PC-3 (cell line): ENCODE results near the gene TARS3. TPM values are rescaled to one million over a fixed set of nuclear protein-coding genes. Genes with fewer than 3 reads are reported as not detected.
A peak's percentile ranks its signal among the peaks of the same experiment; 100 is the strongest.

ENCODE experiments used
- ATAC-seq: fragments of 200-7000 bp; cut with Tn5 transposase; 2 replicates; pipeline ENCODE4 v1.9.1; 2020; ENCODE audit warnings: mild to moderate bottlenecking, moderate library complexity
- BruUV-seq: library from RNA; stranded (reverse); fragments of 400-500 nt; replicated peaks from 2 replicates; lab custom pipeline; 2021; lab: Mats Ljungman, UMichigan
- CTCF ChIA-PET: fragments of 300-600 bp; sonication (Branson Sonifier 250); formaldehyde crosslinking; loops from one replicate; lab custom pipeline; 2022; ENCODE audit warnings: antibody characterized with exemption; lab: Charles Lee
- POLR2A ChIA-PET: fragments of 300-600 bp; sonication (Branson Sonifier 250); formaldehyde crosslinking; loops from one replicate; lab custom pipeline; 2022; ENCODE audit warnings: antibody characterized with exemption; ENCODE audit not compliant: unreplicated experiment; lab: Charles Lee
- DNase-seq: peaks from one replicate; pipeline ENCODE4 v3.0.0-alpha.2; 2015
- H2AFZ ChIP-seq: fragments of 300-600 bp; sonication (generic); 2 replicates; pipeline ENCODE4 v1.6.0; 2016; ENCODE audit warnings: antibody characterized with exemption, low read length
- H3F3A ChIP-seq: fragments of 300-600 bp; sonication (generic); one replicate; pipeline ENCODE4 v1.6.0; 2017; ENCODE audit warnings: antibody characterized with exemption, low read length, control low read depth, mild to moderate bottlenecking; ENCODE audit not compliant: unreplicated experiment
- H3K27ac ChIP-seq: fragments of 300-600 bp; sonication (generic); 2 replicates; pipeline ENCODE4 v1.5.1; 2016; ENCODE audit warnings: mild to moderate bottlenecking, low read length
- H3K27me3 ChIP-seq: fragments of 300-600 bp; sonication (generic); 2 replicates; pipeline ENCODE4 v1.6.1; 2016; ENCODE audit warnings: low read length, mixed read lengths
- H3K36me3 ChIP-seq: fragments of 300-600 bp; sonication (generic); 2 replicates; pipeline ENCODE4 v1.6.1; 2016; ENCODE audit warnings: low read depth, mixed run types, low read length, mixed read lengths
- H3K4me1 ChIP-seq: fragments of 300-600 bp; sonication (generic); 2 replicates; pipeline ENCODE4 v1.5.1; 2016; ENCODE audit warnings: low read length; ENCODE audit not compliant: insufficient read depth
- H3K4me2 ChIP-seq: fragments of 300-600 bp; sonication (generic); 2 replicates; pipeline ENCODE4 v1.6.0; 2016; ENCODE audit warnings: low read length
- H3K4me3 ChIP-seq: fragments of 300-600 bp; sonication (generic); 2 replicates; pipeline ENCODE4 v1.5.1; 2016; ENCODE audit warnings: mild to moderate bottlenecking, low read length, mixed read lengths
- H3K79me2 ChIP-seq: fragments of 300-600 bp; sonication (generic); 2 replicates; pipeline ENCODE4 v1.6.1; 2017; ENCODE audit warnings: low read length, mixed read lengths
- H3K9ac ChIP-seq: fragments of 300-600 bp; sonication (generic); 2 replicates; pipeline ENCODE4 v1.6.0; 2016; ENCODE audit warnings: mild to moderate bottlenecking, low read length
- H3K9me2 ChIP-seq: fragments of 300-600 bp; sonication (generic); replicated peaks from 2 replicates; pipeline ENCODE4 v1.6.1; 2016; ENCODE audit warnings: mixed run types, low read length, mixed read lengths
- H3K9me3 ChIP-seq: fragments of 300-600 bp; sonication (generic); 2 replicates; pipeline ENCODE4 v1.6.1; 2016; ENCODE audit warnings: low read length, mixed read lengths
- H4K20me1 ChIP-seq: fragments of 300-600 bp; sonication (generic); 2 replicates; pipeline ENCODE4 v1.6.1; 2016; ENCODE audit warnings: low read length, mixed read lengths
- CTCF ChIP-seq: fragments of 300-600 bp; sonication (generic); conservative IDR thresholded peaks from 2 replicates; pipeline ENCODE4 v1.5.1; 2017; ENCODE audit warnings: antibody characterized with exemption, low read depth, mild to moderate bottlenecking, low read length
- EZH2 ChIP-seq: fragments of 300-600 bp; sonication (generic); IDR thresholded peaks from one replicate; pipeline ENCODE4 v1.6.1; 2017; ENCODE audit warnings: antibody characterized with exemption, mild to moderate bottlenecking, low read length; ENCODE audit not compliant: unreplicated experiment
- EZH2phosphoT487 ChIP-seq: fragments of 300-600 bp; sonication (generic); IDR thresholded peaks from 2 replicates; pipeline ENCODE4 v1.6.1; 2018; ENCODE audit warnings: mild to moderate bottlenecking, antibody characterized with exemption, low read length, borderline replicate concordance
- intact Hi-C: fragments of 100-400 bp; cut with micrococcal nuclease; formaldehyde crosslinking; loops from 2 replicates; pipeline ENCODE4 v1.9.0; 2023
- total RNA-seq: library from RNA; depleted of rRNA; stranded (reverse); fragments of >200 nt; gene quantifications from 2 replicates; pipeline ENCODE4 v1.2.3, GENCODE V29; 2014

TARS3 gene
- total RNA-seq, 1 experiment from 2014 or later = 5.4 TPM

GRCh38 chr15:101676921-101677329 lies 47.3 kb downstream of the TARS3 start:
- intact Hi-C loops = no loop called here
- POLR2A ChIA-PET = no interaction called here
- H3K4me1 ChIP-seq = peaks cover 15% of the 10 kb centered on the region
- H4K20me1 ChIP-seq = no peaks in the 10 kb centered on the region
- H3F3A ChIP-seq = no peaks in the 10 kb centered on the region
- no peaks in the 10 kb centered on the region for H3K27me3 ChIP-seq
- H3K79me2 ChIP-seq = no peaks in the 10 kb centered on the region
- TF ChIP-seq EZH2phosphoT487 = no peak
- no peak for TF ChIP-seq EZH2
- no peak for TF ChIP-seq CTCF
- H3K9me3 ChIP-seq = no peaks in the 10 kb centered on the region
- H3K36me3 ChIP-seq = no peaks in the 10 kb centered on the region
- BruUV-seq = no TSS peak
- H3K4me3 ChIP-seq = no peak overlapping the region
- H3K9me2 ChIP-seq = no peaks in the 10 kb centered on the region
- H3K9ac ChIP-seq = no peak overlapping the region
- ATAC-seq (no peak), DNase-seq (no peak)
- no peak overlapping the region for H2AFZ ChIP-seq
- no peak overlapping the region for H3K4me2 ChIP-seq
- CTCF ChIA-PET = no interaction called here
- H3K27ac ChIP-seq = no peak overlapping the region

- Histone ChIP-seq H3K4me2 (peak overlapping the region; percentile 27; the same call in 1 of the 2 replicates), H3K4me1 (peaks cover 15% of the 10 kb centered on the region), H3K9me2 (no peaks in the 10 kb centered on the region), H3K9me3 (no peaks in the 10 kb centered on the region), H3F3A (no peaks in the 10 kb centered on the region), H3K4me3 (no peak overlapping the region), H3K79me2 (no peaks in the 10 kb centered on the region), H2AFZ (no peak overlapping the region), H3K9ac (no peak overlapping the region), H3K27me3 (no peaks in the 10 kb centered on the region), H3K36me3 (no peaks in the 10 kb centered on the region), H4K20me1 (no peaks in the 10 kb centered on the region), H3K27ac (no peak overlapping the region)
- DNase-seq (peak; percentile 72), ATAC-seq (peak; percentile 86)
- intact Hi-C loops = no loop called here
- ChIA-PET POLR2A (no interaction called here), CTCF (interaction anchor here (0.6 kb wide), 1 partner anchor 18 kb away, joined by 3 read pairs; no protein-coding TSS in a partner anchor)
- TF ChIP-seq EZH2phosphoT487 (no peak), CTCF (no peak), EZH2 (no peak)
- no TSS peak for BruUV-seq
Measured at GRCh38 chr15:101675796-101676582, 48.3 kb downstream of the TARS3 start.

DNA sequence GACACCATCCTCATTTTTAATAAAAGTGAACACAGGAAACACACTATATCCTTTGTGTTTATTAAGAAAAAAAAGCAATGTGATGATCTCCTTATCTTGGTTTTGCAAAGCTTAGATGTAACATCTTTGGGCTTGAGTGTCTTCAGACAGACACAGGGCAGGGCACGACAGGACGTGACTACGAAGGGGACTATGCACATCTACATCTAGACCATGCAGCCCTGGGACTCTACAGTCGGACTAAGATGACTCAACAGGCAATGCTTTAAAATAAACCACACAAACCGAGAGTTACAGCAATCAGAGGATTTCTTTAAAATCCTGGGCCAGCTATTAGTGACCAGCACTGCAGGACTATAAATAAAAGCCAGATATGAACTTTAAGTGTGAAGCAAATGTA lies 49.3 kb downstream of the TARS3 start:
- peak overlapping the region; percentile 31 for H3K4me2 ChIP-seq
- no peak for TF ChIP-seq EZH2phosphoT487
- no peak for TF ChIP-seq CTCF
- no peak for TF ChIP-seq EZH2
- peaks cover 15% of the 10 kb centered on the region for H3K4me1 ChIP-seq
- H3K9me3 ChIP-seq = no peaks in the 10 kb centered on the region
- peak; percentile 81 for ATAC-seq
- H3K79me2 ChIP-seq = no peaks in the 10 kb centered on the region
- no TSS peak for BruUV-seq
- no peaks in the 10 kb centered on the region for H3K27me3 ChIP-seq
- H2AFZ ChIP-seq = no peak overlapping the region
- H3K27ac ChIP-seq = peak overlapping the region; percentile 32; the same call in 1 of the 2 replicates
- CTCF ChIA-PET = interaction anchor here (0.6 kb wide), 1 partner anchor 407 kb away, joined by 3 read pairs; no protein-coding TSS in a partner anchor
- H3K4me3 ChIP-seq = no peak overlapping the region
- DNase-seq = peak; percentile 64
- POLR2A ChIA-PET = no interaction called here
- no peaks in the 10 kb centered on the region for H4K20me1 ChIP-seq
- no peaks in the 10 kb centered on the region for H3F3A ChIP-seq
- H3K9ac ChIP-seq = no peak overlapping the region
- no peaks in the 10 kb centered on the region for H3K36me3 ChIP-seq
- intact Hi-C loops = no loop called here
- no peaks in the 10 kb centered on the region for H3K9me2 ChIP-seq
